Osteocyte (in vitro differentiated cells): ENCODE data around the gene MAML2. TPM values are rescaled to one million over a fixed set of nuclear protein-coding genes. Genes with fewer than 3 reads are reported as not detected.

Source experiments
- DNase-seq: peaks from one replicate; pipeline ENCODE4 v3.0.0; 2021; ENCODE audit warnings: mixed read lengths; ENCODE audit not compliant: unreplicated experiment; ENCODE audit errors: extremely low spot score
- H3K27ac Mint-ChIP-seq: one replicate; pipeline ENCODE4 v1.8.0; 2021; ENCODE audit warnings: mild to moderate bottlenecking, mixed read lengths; ENCODE audit not compliant: unreplicated experiment
- H3K27me3 Mint-ChIP-seq: one replicate; pipeline ENCODE4 v1.8.0; 2021; ENCODE audit warnings: mixed read lengths; ENCODE audit not compliant: unreplicated experiment
- H3K36me3 Mint-ChIP-seq: one replicate; pipeline ENCODE4 v1.8.0; 2021; ENCODE audit warnings: mixed read lengths; ENCODE audit not compliant: unreplicated experiment
- H3K4me1 Mint-ChIP-seq: one replicate; pipeline ENCODE4 v1.8.0; 2021; ENCODE audit warnings: mixed read lengths; ENCODE audit not compliant: unreplicated experiment
- H3K4me3 Mint-ChIP-seq: one replicate; pipeline ENCODE4 v1.8.0; 2021; ENCODE audit warnings: mild to moderate bottlenecking, moderate library complexity, mixed read lengths; ENCODE audit not compliant: unreplicated experiment
- H3K9me3 Mint-ChIP-seq: one replicate; pipeline ENCODE4 v1.8.0; 2021; ENCODE audit warnings: mixed read lengths; ENCODE audit not compliant: unreplicated experiment
- CTCF ChIP-seq: fragments of 200-600 bp; sonication (generic); IDR thresholded peaks from 2 replicates; pipeline ENCODE4 v1.5.0; 2021; ENCODE audit warnings: antibody characterized with exemption, mild to moderate bottlenecking, moderate library complexity
- total RNA-seq: library from RNA; stranded (reverse); gene quantifications from 2 replicates; pipeline ENCODE4 v1.2.1, GENCODE V29; 2021

MAML2 gene
- total RNA-seq, 1 donor from 2014 or later: 29.3 TPM

DNA sequence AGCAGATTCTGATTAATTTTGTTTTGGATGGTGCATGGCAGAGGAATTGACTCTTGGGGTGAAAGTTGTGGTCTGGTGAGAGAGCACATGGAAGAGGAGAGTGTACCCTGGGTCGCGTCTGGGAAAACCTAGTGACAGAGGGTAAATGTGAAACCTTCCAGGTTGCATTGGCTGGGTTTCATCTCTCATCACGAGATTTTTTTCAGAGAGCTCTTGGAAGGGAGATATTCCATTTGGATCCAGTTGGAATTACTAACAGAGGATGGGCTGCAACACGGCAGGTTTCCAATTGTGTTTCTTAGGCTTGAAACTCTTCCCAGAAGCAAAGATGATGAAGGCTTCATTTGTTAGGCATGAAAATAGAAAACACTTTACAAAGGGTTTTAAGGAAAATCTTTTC, 309.4 kb downstream of the MAML2 start:
- peaks cover 14% of the 10 kb centered on the region for H3K4me1 Mint-ChIP-seq
- no peak for TF ChIP-seq CTCF
- H3K27ac Mint-ChIP-seq: no peak overlapping the region
- no peaks in the 10 kb centered on the region for H3K27me3 Mint-ChIP-seq
- H3K36me3 Mint-ChIP-seq: peaks cover 6% of the 10 kb centered on the region
- DNase-seq: no peak
- no peaks in the 10 kb centered on the region for H3K9me3 Mint-ChIP-seq
- H3K4me3 Mint-ChIP-seq: no peak overlapping the region

DNA sequence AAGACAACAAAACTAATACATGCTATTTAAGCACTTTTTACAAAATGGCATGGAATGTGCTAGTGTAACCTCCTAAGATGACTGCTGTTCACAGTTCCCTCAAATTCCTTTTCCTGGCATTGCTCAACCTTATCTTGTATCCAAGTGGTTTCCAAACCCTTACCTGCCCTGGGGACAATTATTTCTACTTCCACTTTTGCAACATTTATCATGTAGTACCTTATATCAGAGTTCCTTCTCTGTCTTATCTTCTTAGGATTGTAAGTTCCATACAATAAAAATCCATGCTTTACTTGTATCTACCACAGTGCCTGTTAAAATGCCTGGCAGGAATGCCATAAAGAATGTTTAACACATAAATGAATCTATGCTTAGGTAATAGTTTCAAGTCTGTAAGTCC, 309.9 kb downstream of the MAML2 start:
- Mint-ChIP-seq H3K9me3 (no peaks in the 10 kb centered on the region), H3K27me3 (no peaks in the 10 kb centered on the region), H3K4me3 (no peak overlapping the region), H3K36me3 (peaks cover 6% of the 10 kb centered on the region), H3K4me1 (peaks cover 14% of the 10 kb centered on the region), H3K27ac (peak overlapping the region; percentile 13)
- TF ChIP-seq CTCF: no peak
- DNase-seq: no peak

- no peak for DNase-seq
- peaks cover 8% of the 10 kb centered on the region for H3K36me3 Mint-ChIP-seq
- TF ChIP-seq CTCF: no peak
- no peaks in the 10 kb centered on the region for H3K9me3 Mint-ChIP-seq
- H3K27ac Mint-ChIP-seq: no peak overlapping the region
- peaks cover 9% of the 10 kb centered on the region for H3K4me1 Mint-ChIP-seq
- no peaks in the 10 kb centered on the region for H3K27me3 Mint-ChIP-seq
- H3K4me3 Mint-ChIP-seq: no peak overlapping the region
These were observed 314.2 kb downstream of the MAML2 start for GRCh38 chr11:96028746-96029145.

- no peak overlapping the region for H3K27ac Mint-ChIP-seq
- no peaks in the 10 kb centered on the region for H3K4me1 Mint-ChIP-seq
These were observed 316.0 kb downstream of the MAML2 start for GRCh38 chr11:96027021-96027420.

GRCh38 chr11:96026310-96026709, 316.7 kb downstream of the MAML2 start:
- H3K27ac Mint-ChIP-seq: no peak overlapping the region
- H3K36me3 Mint-ChIP-seq: peaks cover 3% of the 10 kb centered on the region
- H3K27me3 Mint-ChIP-seq: no peaks in the 10 kb centered on the region
- H3K9me3 Mint-ChIP-seq: no peaks in the 10 kb centered on the region
- no peak for DNase-seq
- no peak for TF ChIP-seq CTCF
- no peaks in the 10 kb centered on the region for H3K4me1 Mint-ChIP-seq
- no peak overlapping the region for H3K4me3 Mint-ChIP-seq

More at GRCh38 chr11:96027021-96027420, 316.0 kb downstream of the MAML2 start:
- TF ChIP-seq CTCF: no peak
- no peaks in the 10 kb centered on the region for H3K27me3 Mint-ChIP-seq
- peaks cover 3% of the 10 kb centered on the region for H3K36me3 Mint-ChIP-seq
- no peak overlapping the region for H3K4me3 Mint-ChIP-seq
- no peak for DNase-seq
- H3K9me3 Mint-ChIP-seq: no peaks in the 10 kb centered on the region
